T-helper 1 cell (primary cell): ENCODE data around the gene HAAO.
"Not testable (repeated sequence)": the region's sequence is repeated elsewhere in the genome, so short reads cannot be mapped to it uniquely, and the experiment has no call there.

Source experiments
- DNase-seq, 5 donors: peaks; one replicate each; pipeline ENCODE4 v3.0.0-alpha.2; 2012 to 2020

The HAAO gene

DNA sequence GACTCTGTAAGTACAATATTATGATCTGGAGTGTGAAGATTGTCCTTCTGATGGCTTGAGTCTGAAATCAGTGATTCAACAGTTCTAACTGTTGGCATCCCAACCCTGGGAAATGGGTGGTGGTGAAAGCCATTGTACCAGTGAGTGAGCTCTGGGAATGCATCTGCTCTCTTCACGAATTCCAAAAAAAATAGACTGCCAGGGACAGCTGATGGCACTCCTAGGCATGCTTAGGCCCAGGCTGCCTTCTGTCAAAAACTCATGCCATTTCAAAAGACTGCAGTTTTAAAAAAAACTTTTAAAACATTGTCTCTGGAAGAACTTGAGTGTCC, 48.8 kb downstream of the HAAO start:
- no peak for DNase-seq

DNA sequence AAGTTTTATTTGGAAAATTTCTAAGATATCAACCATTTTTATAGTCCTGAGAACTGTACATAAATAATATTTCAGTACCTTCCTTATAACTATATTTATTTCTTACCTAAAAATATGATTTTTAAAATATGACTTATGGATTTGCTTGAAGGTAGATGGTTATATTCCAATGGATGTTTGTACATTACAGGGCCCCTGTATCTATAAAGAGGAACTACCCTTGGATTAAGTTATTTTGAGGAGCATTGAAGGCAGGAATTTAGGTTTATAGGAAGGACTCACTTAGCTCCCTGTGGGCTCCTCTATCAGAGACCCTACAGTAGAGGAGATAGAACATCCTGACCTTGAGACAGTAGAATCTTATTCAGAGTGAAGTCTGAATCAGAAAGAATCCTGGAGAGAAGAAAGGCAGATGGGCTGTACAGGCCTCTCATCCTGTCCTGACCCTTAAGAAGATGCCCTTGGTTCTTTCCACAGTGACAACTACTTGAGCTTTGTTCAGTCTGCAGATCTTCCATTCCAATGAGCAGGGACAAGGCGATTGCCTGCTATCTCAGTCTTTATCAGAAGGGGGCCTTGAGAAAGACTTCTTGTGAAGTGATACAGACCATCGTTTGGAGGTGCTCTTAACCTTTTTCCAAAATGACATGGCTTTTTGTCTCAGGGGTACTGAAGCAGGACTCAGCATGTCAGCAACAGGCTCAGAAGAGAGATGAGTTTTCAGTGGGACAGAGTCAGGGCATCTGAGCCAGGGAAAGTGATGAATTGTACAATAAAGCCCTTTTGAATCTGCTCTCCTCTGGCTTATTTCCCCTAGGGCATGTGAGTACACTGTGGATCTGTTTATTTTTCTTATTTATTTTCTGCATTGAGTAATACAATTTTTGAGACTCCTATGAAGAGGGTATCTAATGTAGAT, 49.4 kb downstream of the HAAO start:
- no peak for DNase-seq

DNA sequence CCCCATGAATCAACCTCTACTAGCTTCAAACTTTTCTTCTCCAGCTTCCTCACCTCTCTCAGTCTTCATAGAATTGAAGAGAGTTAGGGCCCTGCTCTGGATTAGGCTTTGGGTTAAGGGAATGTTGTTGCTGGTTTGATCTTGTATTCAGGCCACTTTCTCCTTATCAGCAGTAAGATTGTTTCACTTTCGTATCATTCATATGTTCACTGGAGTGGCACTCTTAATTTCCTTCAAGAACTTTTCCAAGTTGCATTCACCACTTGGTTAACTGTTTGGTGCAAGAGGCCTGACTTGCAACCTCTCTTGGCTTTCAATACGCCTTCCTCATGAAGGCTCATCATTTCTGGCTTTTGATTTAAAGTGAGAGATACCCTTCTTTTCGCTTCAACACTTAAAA, 51.2 kb downstream of the HAAO start:
- no peak for DNase-seq

DNA sequence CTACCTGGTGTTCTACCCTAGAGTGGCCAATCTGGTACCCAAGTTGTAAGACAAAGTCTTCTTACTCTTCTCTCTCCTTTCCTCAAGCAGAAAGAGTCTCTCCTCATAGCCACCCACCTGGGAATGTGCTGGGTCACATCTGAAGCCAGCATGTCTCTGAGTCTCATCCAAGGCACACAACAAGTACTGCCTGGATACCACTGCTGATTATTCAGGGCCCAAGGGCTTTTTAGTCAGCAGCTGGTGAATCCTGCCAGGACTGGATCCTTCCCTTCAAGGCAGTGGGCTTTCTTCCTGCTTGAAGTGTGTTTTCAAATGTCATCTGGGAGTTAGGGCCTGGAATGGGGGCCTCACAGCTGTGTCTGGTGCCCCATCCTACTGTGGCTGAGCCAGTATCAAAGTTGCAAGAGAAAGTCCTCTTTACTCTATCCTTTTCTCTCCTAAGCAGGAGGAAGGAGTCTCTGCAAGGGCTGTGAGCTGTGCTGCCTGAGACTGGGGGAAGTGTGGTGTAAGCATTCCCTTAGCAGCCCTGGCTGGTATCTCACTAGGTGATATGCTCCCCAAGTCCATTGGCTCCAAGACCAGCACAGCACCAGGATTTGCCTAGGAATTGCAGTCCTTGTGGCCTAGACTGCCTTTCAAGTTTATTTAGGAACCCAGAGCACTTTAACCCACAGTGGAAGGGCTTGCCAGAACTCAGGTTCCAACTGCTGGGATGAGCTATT, 55.6 kb downstream of the HAAO start:
- no peak for DNase-seq

DNA sequence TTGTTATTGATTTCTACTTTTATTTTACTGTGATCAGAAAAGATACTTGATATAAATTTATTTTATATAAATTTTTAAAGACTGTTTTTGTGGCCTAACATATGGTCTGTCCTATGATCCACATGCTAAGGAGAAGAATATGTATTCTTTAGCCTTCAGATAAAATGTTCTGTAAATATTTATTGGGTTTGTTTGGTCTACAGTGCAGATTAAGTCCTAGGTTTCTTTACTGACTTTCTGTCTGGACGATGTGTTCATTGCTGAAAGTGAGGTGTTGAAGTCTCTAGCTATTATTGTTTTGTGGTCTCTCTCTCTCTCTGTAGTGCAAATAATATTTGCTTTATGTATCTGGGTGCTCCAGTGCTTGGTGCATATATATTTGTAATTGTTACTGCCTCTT, 58.5 kb downstream of the HAAO start:
- no peak for DNase-seq

DNA sequence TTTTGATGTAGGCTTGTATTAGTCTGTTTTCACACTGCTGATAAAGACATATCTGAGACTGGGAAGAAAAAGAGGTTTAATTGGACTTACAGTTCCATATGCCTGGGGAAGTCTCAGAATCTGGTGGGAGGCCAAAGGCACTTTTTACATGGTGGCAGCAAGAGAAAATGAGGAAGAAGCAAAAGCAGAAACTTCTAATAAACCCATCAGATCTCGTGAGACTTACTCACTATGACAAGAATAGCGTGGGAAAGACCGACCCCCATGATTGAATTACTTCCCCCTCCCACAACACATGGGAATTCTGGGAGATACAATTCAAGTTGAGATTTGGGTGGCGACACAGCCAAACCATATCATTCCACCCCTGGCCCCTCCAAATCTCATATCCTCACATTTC, 61.1 kb downstream of the HAAO start:
- not testable (repeated sequence) for DNase-seq

DNA sequence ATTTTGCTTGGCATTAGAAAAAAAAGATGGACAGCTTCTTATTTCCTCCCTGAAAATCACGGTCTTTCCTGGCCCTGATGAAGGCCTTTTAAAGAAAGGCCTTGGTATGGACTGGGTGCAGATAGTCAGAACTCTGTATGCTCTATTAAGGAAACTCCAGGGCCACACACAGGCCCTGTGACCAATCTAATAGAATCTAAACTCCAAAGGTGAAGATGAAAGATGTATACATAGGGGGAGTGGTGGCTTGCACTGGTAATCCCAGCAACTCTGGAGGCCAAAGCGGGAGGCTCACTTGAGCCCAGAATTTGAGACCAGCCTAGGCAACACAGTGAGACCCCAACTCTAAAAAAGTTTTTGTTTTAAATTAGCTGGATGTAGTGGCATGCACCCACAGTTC, 65.7 kb downstream of the HAAO start:
- no peak for DNase-seq

DNA sequence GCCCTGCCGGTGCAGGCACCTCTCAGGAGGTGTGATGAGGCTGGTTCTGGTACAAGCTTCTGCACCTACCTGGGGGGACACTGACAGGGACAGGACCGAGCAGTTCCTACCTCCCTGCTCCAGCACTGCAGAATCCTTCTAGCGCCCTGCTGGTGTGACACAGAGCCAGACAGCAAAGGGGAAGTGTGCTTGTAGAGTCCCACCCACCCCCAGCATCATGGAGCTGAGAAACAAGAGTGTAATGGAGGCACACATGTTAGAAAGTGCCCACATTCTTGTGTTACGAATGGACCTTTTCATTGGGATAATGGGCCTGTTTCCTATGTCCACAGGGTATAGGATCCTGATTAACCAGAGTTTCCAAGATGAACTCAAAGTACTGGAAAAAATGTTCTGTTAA, 66.7 kb downstream of the HAAO start:
- no peak for DNase-seq

DNA sequence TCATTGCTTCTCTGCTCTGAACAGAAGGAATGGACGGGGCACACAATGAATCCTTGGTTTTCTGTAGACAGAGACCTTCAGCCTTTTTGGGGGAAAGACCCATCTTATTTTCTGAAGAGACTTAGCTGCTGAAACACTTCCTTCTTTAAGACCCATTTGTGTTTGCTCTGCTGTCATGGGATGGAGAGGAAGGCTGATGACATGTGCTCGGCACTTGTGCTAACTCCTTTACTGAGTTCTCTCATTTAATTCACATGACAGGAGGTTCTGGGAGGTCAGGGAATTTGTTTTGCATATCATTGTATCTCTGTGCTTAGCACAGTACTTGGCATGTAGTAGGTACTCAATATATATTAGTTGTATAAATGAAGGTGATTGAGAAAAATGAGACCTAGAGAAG, 67.5 kb downstream of the HAAO start:
- no peak for DNase-seq

DNA sequence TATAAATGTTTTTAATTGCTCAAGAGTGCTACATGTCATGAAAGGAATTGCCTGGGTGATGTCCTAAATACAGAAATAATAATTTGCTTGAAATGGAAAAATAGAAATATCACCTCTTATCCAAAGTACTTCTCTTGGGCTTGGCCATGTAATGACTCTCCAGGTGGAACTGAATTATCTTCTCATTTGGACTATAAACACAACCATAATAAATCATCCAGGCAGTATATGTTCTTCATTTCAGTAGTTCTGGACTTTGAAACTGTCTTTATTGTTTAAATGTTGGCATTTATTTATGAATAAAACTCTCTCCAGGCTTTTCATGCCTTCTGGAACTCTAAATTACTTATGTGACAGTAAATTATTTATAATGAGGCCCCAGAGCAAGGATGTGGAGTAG, 68.9 kb downstream of the HAAO start:
- no peak for DNase-seq

DNA sequence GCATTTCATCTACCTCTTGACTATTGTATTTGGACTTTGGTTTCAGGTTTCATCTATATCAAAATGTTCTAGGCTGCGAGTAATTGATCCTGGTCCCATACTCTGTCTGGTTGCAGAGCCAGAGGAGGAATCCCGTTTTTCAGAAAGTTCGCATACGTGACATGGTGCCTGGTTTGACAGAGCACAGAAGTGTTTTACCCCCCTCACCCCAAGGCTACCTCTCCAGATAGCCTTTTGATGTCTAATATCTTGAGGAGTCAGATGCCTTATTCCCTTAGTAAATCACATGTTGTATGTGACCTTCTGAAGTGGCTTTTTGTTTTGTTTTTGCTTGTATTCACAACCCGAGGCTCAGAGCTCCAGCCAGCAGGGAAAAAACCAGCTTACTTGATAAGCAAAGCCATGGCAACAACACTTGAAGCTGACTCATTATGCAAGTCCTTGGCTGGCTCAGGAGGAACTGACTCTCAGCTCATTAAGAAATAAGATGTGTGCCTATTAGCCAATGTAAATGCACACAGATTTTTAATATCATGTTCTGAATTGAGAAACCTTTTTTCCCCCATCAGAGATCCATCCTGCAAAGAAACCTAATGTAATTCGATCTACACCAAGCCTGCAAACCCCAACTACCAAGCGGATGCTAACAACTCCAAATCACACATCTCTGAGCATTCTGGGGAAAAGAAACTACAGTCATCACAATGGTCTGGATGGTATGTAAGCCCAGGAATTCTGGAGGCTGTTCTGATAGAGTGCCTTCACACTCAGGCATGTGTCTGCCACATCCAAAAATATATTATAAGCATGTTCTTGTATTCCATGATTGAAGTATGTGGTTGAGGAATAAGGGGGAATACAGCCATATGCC, 69.8 kb downstream of the HAAO start:
- DNase-seq = peak in 1 of 5 donors; percentile 68

DNA sequence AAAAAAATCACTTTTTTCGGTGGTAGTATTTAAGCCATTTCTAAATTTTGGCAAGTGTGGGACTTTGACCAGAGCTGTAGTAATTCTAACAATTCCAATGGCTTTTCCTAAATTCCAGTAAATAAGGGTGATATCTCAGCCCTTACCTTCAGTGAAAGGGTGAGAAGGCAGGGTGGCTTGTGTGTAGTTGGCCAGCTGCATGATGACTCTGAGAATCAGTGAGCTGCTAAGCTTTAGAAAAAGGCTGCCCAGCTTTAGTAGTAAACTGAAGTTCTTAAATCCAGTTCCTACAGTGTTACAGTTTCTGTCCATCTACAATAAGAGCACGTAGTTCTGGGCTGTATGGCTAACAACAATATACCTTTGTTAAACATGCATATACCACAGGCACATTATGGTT, 70.5 kb downstream of the HAAO start:
- no peak for DNase-seq
